Endothelial cell of umbilical vein (primary cell): ENCODE results near the gene SEMA3G. TPM values are rescaled to one million over a fixed set of nuclear protein-coding genes. Genes with fewer than 3 reads are reported as not detected.
A peak's percentile ranks its signal among the peaks of the same experiment; 100 is the strongest.

Experiments
- BruUV-seq: library from RNA; stranded (reverse); fragments of 400-500 nt; replicated peaks from 2 replicates; lab custom pipeline; 2021; lab: Mats Ljungman, UMichigan
- CTCF ChIA-PET: fragments of 300-600, 350-600 bp; sonication (Branson Sonifier 250); formaldehyde crosslinking; loops from one replicate; lab custom pipeline; 2021; ENCODE audit warnings: antibody characterized with exemption, inconsistent platforms; lab: Charles Lee
- POLR2A ChIA-PET: fragments of 300-600, 350-600 bp; sonication (Branson Sonifier 250); formaldehyde crosslinking; loops from one replicate; lab custom pipeline; 2021; ENCODE audit warnings: antibody characterized with exemption, inconsistent platforms; lab: Charles Lee
- DNase-seq: peaks from one replicate; pipeline ENCODE4 v3.0.0-alpha.2; 2011; ENCODE audit warnings: low read depth, low spot score
- FAIRE-seq: peaks from 2 replicates; lab custom pipeline; 2011; peaks lifted over from hg19 to GRCh38; lab: Jason Lieb, UNC
- H2AFZ ChIP-seq: 2 replicates; pipeline ENCODE4 v1.6.0; 2012; ENCODE audit warnings: low read depth, low read length, control low read depth, inconsistent platforms
- H3K27ac ChIP-seq: 2 replicates; pipeline ENCODE4 v1.5.1; 2011; ENCODE audit warnings: low read depth, mild to moderate bottlenecking, control low read depth, low read length, moderate library complexity; ENCODE audit not compliant: insufficient read depth
- H3K27me3 ChIP-seq, 2 experiments: 2 replicates each; pipeline versions ENCODE4 v1.6.0 to v1.6.1; 2011; ENCODE audit warnings: low read length in 2 of 2, mixed read lengths in 1 of 2; ENCODE audit not compliant: control insufficient read depth in 2 of 2, insufficient read depth in 2 of 2
- H3K36me3 ChIP-seq, 2 experiments: 2 replicates in 1 of 2; 3 replicates in 1 of 2; pipeline ENCODE4 v1.5.1; 2011; ENCODE audit warnings: low read length in 2 of 2, mild to moderate bottlenecking in 1 of 2, moderate library complexity in 1 of 2; ENCODE audit not compliant: control insufficient read depth in 2 of 2, insufficient read depth in 2 of 2; ENCODE audit errors: extremely low read depth in 1 of 2
- H3K4me1 ChIP-seq: 3 replicates; pipeline ENCODE4 v1.5.1; 2011; ENCODE audit warnings: mild to moderate bottlenecking, low read length; ENCODE audit not compliant: control insufficient read depth, insufficient read depth; ENCODE audit errors: extremely low read depth
- H3K4me2 ChIP-seq: 2 replicates; pipeline ENCODE4 v1.6.1; 2011; ENCODE audit warnings: low read length, control low read depth, mixed read lengths; ENCODE audit not compliant: insufficient read depth
- H3K4me3 ChIP-seq, 3 experiments: fragments of 200-600 bp in 1 of 3; sonication (generic), shearing (Covaris generic) in 1 of 3; replicated peaks in 1 of 3; 2 replicates each; pipeline ENCODE4 v1.5.1; 2011 to 2016; ENCODE audit warnings: control low read depth in 3 of 3, low read length in 3 of 3, mild to moderate bottlenecking in 2 of 3, inconsistent platforms in 1 of 3, low read depth in 1 of 3, moderate library complexity in 1 of 3; ENCODE audit not compliant: insufficient read depth in 1 of 3
- H3K79me2 ChIP-seq: 2 replicates; pipeline ENCODE4 v1.6.0; 2012; ENCODE audit warnings: low read length, inconsistent platforms; ENCODE audit not compliant: control insufficient read depth, insufficient read depth
- H3K9ac ChIP-seq: replicated peaks from 2 replicates; pipeline ENCODE3; 2011; ENCODE audit warnings: low read length, control low read depth; ENCODE audit not compliant: insufficient read depth; ENCODE audit errors: extremely low read depth
- H3K9me1 ChIP-seq: replicated peaks from 3 replicates; pipeline ENCODE4 v1.6.0; 2011; ENCODE audit warnings: mild to moderate bottlenecking, low read length; ENCODE audit not compliant: control insufficient read depth, insufficient read depth; ENCODE audit errors: extremely low read depth
- H3K9me3 ChIP-seq: replicated peaks from 2 replicates; pipeline ENCODE4 v1.5.1; 2012; ENCODE audit warnings: low read length, inconsistent platforms; ENCODE audit not compliant: control insufficient read depth, insufficient read depth
- H4K20me1 ChIP-seq: replicated peaks from 2 replicates; pipeline ENCODE3; 2011; ENCODE audit warnings: mild to moderate bottlenecking, low read length; ENCODE audit not compliant: control insufficient read depth, insufficient read depth; ENCODE audit errors: extremely low read depth
- CTCF ChIP-seq, 2 donors: IDR thresholded peaks; 1 replicate in 1 of 2; 2 replicates in 1 of 2; pipeline ENCODE4 v1.5.1; 2011; ENCODE audit warnings: low read length in 2 of 2, mild to moderate bottlenecking in 2 of 2, moderate library complexity in 2 of 2, control low read depth in 1 of 2, inconsistent platforms in 1 of 2, low read depth in 1 of 2; ENCODE audit not compliant: insufficient read depth in 1 of 2; ENCODE audit errors: extremely low read depth in 1 of 2
- EZH2 ChIP-seq: IDR thresholded peaks from 2 replicates; pipeline ENCODE4 v1.6.1; 2012; ENCODE audit warnings: borderline replicate concordance, low read depth, mild to moderate bottlenecking, moderate library complexity, low read length, inconsistent platforms; ENCODE audit not compliant: severe bottlenecking
- FOS ChIP-seq: IDR thresholded peaks from 2 replicates; pipeline ENCODE4 v1.6.1; 2011; ENCODE audit warnings: mild to moderate bottlenecking, low read length, moderate library complexity, borderline replicate concordance; ENCODE audit not compliant: insufficient read depth
- GATA2 ChIP-seq: IDR thresholded peaks from 2 replicates; pipeline ENCODE4 v1.7.0; 2011; ENCODE audit warnings: low read depth, mild to moderate bottlenecking, moderate library complexity, mixed read lengths, low read length; ENCODE audit not compliant: insufficient read length, insufficient read depth
- JUN ChIP-seq: IDR thresholded peaks from 2 replicates; pipeline ENCODE4 v1.6.1; 2011; ENCODE audit warnings: borderline replicate concordance, low read depth; ENCODE audit not compliant: insufficient read length, insufficient read depth
- MAX ChIP-seq: IDR thresholded peaks from 2 replicates; pipeline ENCODE4 v1.6.1; 2011; ENCODE audit not compliant: insufficient read depth, insufficient read length
- MYC ChIP-seq: IDR thresholded peaks from one replicate; pipeline ENCODE4 v1.6.1; 2011; ENCODE audit warnings: mild to moderate bottlenecking, low read depth, low read length
- POLR2A ChIP-seq: IDR thresholded peaks from 2 replicates; pipeline ENCODE4 v1.6.1; 2012; ENCODE audit warnings: low read depth, mild to moderate bottlenecking, control low read depth, low read length
- POLR2AphosphoS5 ChIP-seq: IDR thresholded peaks from 2 replicates; pipeline ENCODE4 v1.6.1; 2012; ENCODE audit warnings: low read depth, mild to moderate bottlenecking, control low read depth, low read length, moderate library complexity; ENCODE audit not compliant: insufficient read depth
- dilution Hi-C: fragments of 300-500 bp; cut with MboI; formaldehyde crosslinking; loops from one replicate; pipeline ENCODE4 v1.15.0; 2019; ENCODE audit warnings: low sequenced_read_pairs; ENCODE audit not compliant: extremely low pct_ligation_motif_present
- intact Hi-C: fragments of 100-400 bp; cut with micrococcal nuclease; formaldehyde crosslinking; loops from one replicate; pipeline ENCODE4 v1.10.0; 2022
- polyA plus RNA-seq, 4 experiments: library from polyadenylated mRNA; depleted of rRNA in 3 of 4; stranded (reverse) in 3 of 4; unstranded in 1 of 4; fragments of >200 nt; gene quantifications; 2 replicates each; pipeline versions ENCODE4 v1.2.1 to v1.2.3, GENCODE V29; 2011 to 2012; ENCODE audit warnings: missing spikeins in 1 of 4
- total RNA-seq: library from RNA; stranded (reverse); gene quantifications from 2 replicates; pipeline ENCODE4 v1.2.3, GENCODE V29; 2021

Gene SEMA3G
- total and polyA plus RNA-seq, 2 donors (not counting 3 experiments of a cell fraction or from before 2014, with no cell fraction given) = 22.6 to 27.9 TPM

- Histone ChIP-seq H3K9me3 (no peaks in the 10 kb centered on the region), H3K9ac (peak overlapping the region; percentile 26), H3K36me3 (peaks cover 6 to 28% of the 10 kb centered on the region in 2 experiments), H3K9me1 (no peaks in the 10 kb centered on the region), H2AFZ (no peak overlapping the region), H3K27me3 (no peaks in the 10 kb centered on the region), H3K79me2 (peaks cover 42% of the 10 kb centered on the region), H3K4me1 (peaks cover 78% of the 10 kb centered on the region), H3K27ac (peak overlapping the region; percentile 97), H3K4me3 (no peak overlapping the region), H4K20me1 (no peaks in the 10 kb centered on the region), H3K4me2 (no peak overlapping the region)
- TF ChIP-seq GATA2 (no peak), MYC (no peak), CTCF (IDR thresholded peaks at IDR 0.05; ENCODE audit: extremely low read depth in 1 of 2, insufficient read depth in 1 of 2, low read depth in 1 of 2, low read length in 2 of 2) (no peak), POLR2AphosphoS5 (no peak), FOS (no peak), JUN (no peak), MAX (no peak), EZH2 (no peak), POLR2A (no peak)
- FAIRE-seq (peak; percentile 71), DNase-seq (no peak)
- ChIA-PET CTCF (interaction anchor here (0.7 to 1.7 kb wide), 7 partner anchors 8 to 82 kb away, joined by 3 to 14 read pairs (median 5); no protein-coding TSS in a partner anchor), POLR2A (interaction anchor here (0.7 to 1.2 kb wide), 2 partner anchors 42 to 57 kb away, joined by 7 to 8 read pairs; partner anchors contain the start of gene UQCC5)
- dilution Hi-C loops (no loop called here), intact Hi-C loops (no loop called here)
- no TSS peak for BruUV-seq
These were observed 49.5 kb upstream of the SEMA3G start for GRCh38 chr3:52494445-52494844.
